HG03108 (cell line): ENCODE results near the gene NADK2.
A peak's percentile ranks its signal among the peaks of the same experiment; 100 is the strongest.

Experiments
- ATAC-seq: cut with Tn5 transposase; IDR thresholded peaks from one replicate; pipeline ENCODE4 v1.9.1; 2021; ENCODE audit warnings: moderate library complexity; ENCODE audit not compliant: unreplicated experiment

Gene NADK2

GRCh38 chr5:36250427-36250826, 8.7 kb upstream of the NADK2 start:
- ATAC-seq: no peak

- ATAC-seq: no peak
These were observed 4.5 kb upstream of the NADK2 start for GRCh38 chr5:36246036-36246800.

GRCh38 chr5:36244076-36244475, 2.4 kb upstream of the NADK2 start:
- ATAC-seq: no peak

GRCh38 chr5:36243653-36244052, 1.9 kb upstream of the NADK2 start:
- no peak for ATAC-seq

- ATAC-seq: no peak
These were observed 1.1 kb upstream of the NADK2 start for GRCh38 chr5:36242534-36243485.

GRCh38 chr5:36240779-36241630, 720 bp downstream of the NADK2 start:
- ATAC-seq: peak; percentile 26

GRCh38 chr5:36239370-36240293, 2.1 kb downstream of the NADK2 start:
- no peak for ATAC-seq

GRCh38 chr5:36238502-36239295, 3.0 kb downstream of the NADK2 start:
- no peak for ATAC-seq

GRCh38 chr5:36237751-36238150, 4.0 kb downstream of the NADK2 start:
- ATAC-seq: no peak

- ATAC-seq: no peak
These were observed 4.9 kb downstream of the NADK2 start for GRCh38 chr5:36236801-36237200.

- ATAC-seq: no peak
These were observed 9.2 kb downstream of the NADK2 start for GRCh38 chr5:36232533-36232932.

- ATAC-seq: no peak
These were observed 11.5 kb downstream of the NADK2 start for GRCh38 chr5:36230151-36230790.

- no peak for ATAC-seq
These were observed 13.2 kb downstream of the NADK2 start for GRCh38 chr5:36228505-36228904.

GRCh38 chr5:36227046-36227445, 14.7 kb downstream of the NADK2 start:
- no peak for ATAC-seq

- no peak for ATAC-seq
These were observed 19.1 kb downstream of the NADK2 start for GRCh38 chr5:36222620-36223019.

- ATAC-seq: no peak
These were observed 23.7 kb downstream of the NADK2 start for GRCh38 chr5:36217988-36218387.

GRCh38 chr5:36217567-36217966, 24.2 kb downstream of the NADK2 start:
- no peak for ATAC-seq

- no peak for ATAC-seq
These were observed 25.8 kb downstream of the NADK2 start for GRCh38 chr5:36215910-36216309.

GRCh38 chr5:36214436-36214835, 27.3 kb downstream of the NADK2 start:
- no peak for ATAC-seq
